Measurements from ENCODE around the gene FNDC3A.
"Not testable (repeated sequence)": the region's sequence is repeated elsewhere in the genome, so short reads cannot be mapped to it uniquely, and the experiment has no call there.

Gene FNDC3A

GRCh38 chr13:49070021-49070420 is 94.3 kb downstream of the FNDC3A start:
- not testable (repeated sequence) for H3K23ac ChIP-seq (ENCODE audit: low read depth, low read length, poor library complexity); H3K9ac ChIP-seq (ENCODE audit: low read depth, low read length, poor library complexity)

DNA sequence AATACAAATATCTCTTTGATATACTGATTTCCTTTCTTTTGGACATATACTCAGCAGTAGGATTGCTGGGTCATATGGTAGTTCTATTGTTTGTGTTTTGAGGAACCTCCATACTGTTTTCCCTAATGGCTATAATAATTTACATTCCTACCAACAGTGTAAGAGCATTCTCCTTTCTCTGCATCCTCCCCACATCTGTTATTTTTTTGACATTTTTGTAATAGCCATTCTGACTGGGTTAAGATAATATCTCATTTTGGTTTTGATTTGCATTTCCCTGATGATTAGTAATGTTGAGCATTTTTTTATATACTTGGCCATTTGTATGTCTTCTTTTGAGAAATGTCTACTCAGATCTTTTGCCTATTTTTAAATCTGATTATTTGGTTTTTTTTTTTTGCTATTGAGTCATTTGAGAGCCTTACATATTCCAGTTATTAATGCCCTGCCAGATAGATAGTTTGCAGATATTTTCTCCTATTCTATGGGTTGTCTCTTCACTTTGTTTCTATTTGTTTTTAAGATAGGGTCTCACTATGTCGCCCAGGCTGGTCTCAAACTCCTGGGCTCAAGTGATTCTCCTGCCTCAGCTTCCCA is 95.7 kb downstream of the FNDC3A start:
- Histone ChIP-seq H3K4ac (ENCODE audit: low read length) (no peak overlapping the region), H3K9me3 (replicated peaks in 1 of 2; ENCODE audit: control insufficient read depth in 2 of 2, insufficient read depth in 1 of 2, low read depth in 1 of 2, low read length in 2 of 2) (peaks cover 0 to 2% of the 10 kb centered on the region in 2 donors), H3K27me3 (ENCODE audit: control insufficient read depth in 3 of 3, insufficient read depth in 3 of 3, low read depth in 1 of 3, low read length in 3 of 3) (no peaks in the 10 kb centered on the region), H4K8ac (ENCODE audit: low read depth, low read length) (no peak overlapping the region), H3K36me3 (replicated peaks in 1 of 2; ENCODE audit: control insufficient read depth in 2 of 2, insufficient read depth in 2 of 2, low read length in 2 of 2) (peaks cover 0 to 5% of the 10 kb centered on the region in 2 donors), H2BK120ac (ENCODE audit: low read depth, low read length) (no peak overlapping the region), H2AFZ (ENCODE audit: low read length) (no peak overlapping the region), H3K9ac (ENCODE audit: low read depth, low read length, poor library complexity) (no peak overlapping the region), H3K4me2 (ENCODE audit: insufficient read depth, low read length, poor library complexity, severe bottlenecking) (no peak overlapping the region), H3K4me1 (ENCODE audit: control insufficient read depth in 2 of 2, insufficient read depth in 1 of 2, low read depth in 1 of 2, low read length in 2 of 2) (no peaks in the 10 kb centered on the region), H3K18ac (ENCODE audit: low read length) (no peak overlapping the region), H2AK5ac (ENCODE audit: low read depth, low read length) (no peak overlapping the region), H2BK15ac (ENCODE audit: low read length) (no peak overlapping the region), H4K91ac (ENCODE audit: low read depth, low read length, poor library complexity) (no peak overlapping the region), H2BK5ac (ENCODE audit: low read length) (no peak overlapping the region), H3K79me1 (ENCODE audit: low read depth, low read length) (no peaks in the 10 kb centered on the region), H2BK12ac (ENCODE audit: low read length) (no peak overlapping the region), H3K14ac (ENCODE audit: low read length) (no peak overlapping the region), H3K27ac (replicated peaks; ENCODE audit: low read length) (no peak overlapping the region), H3K4me3 (ENCODE audit: low read length in 2 of 2) (no peak overlapping the region), H3K23ac (ENCODE audit: low read depth, low read length, poor library complexity) (no peak overlapping the region)
- WGBS, 2 donors (ENCODE audit: extremely low coverage in 2 of 2, insufficient read length in 2 of 2, insufficient replicate concordance in 1 of 2), result no CpG with 5 or more reads among the region's 1 CpG
- DNase-seq (ENCODE audit: low spot score), result no peak

More at GRCh38 chr13:49070021-49070420, 94.3 kb downstream of the FNDC3A start:
- WGBS, 2 donors (ENCODE audit: extremely low coverage in 2 of 2, insufficient read length in 2 of 2, insufficient replicate concordance in 1 of 2), result no CpG with 5 or more reads among the region's 6 CpGs
- H4K8ac ChIP-seq (ENCODE audit: low read depth, low read length); H3K4me2 ChIP-seq (ENCODE audit: insufficient read depth, low read length, poor library complexity, severe bottlenecking); H3K79me1 ChIP-seq (ENCODE audit: low read depth, low read length); H2BK15ac ChIP-seq (ENCODE audit: low read length); H3K4me1 ChIP-seq (ENCODE audit: control insufficient read depth in 2 of 2, insufficient read depth in 1 of 2, low read depth in 1 of 2, low read length in 2 of 2); H2BK12ac ChIP-seq (ENCODE audit: low read length); H3K4me3 ChIP-seq (ENCODE audit: low read length in 2 of 2); H2AFZ ChIP-seq (ENCODE audit: low read length); H3K18ac ChIP-seq (ENCODE audit: low read length); H2AK5ac ChIP-seq (ENCODE audit: low read depth, low read length); H3K27ac ChIP-seq (replicated peaks; ENCODE audit: low read length); H3K9me3 ChIP-seq (replicated peaks in 1 of 2; ENCODE audit: control insufficient read depth in 2 of 2, insufficient read depth in 1 of 2, low read depth in 1 of 2, low read length in 2 of 2); H4K91ac ChIP-seq (ENCODE audit: low read depth, low read length, poor library complexity); H3K27me3 ChIP-seq (ENCODE audit: control insufficient read depth in 3 of 3, insufficient read depth in 3 of 3, low read depth in 1 of 3, low read length in 3 of 3); DNase-seq (ENCODE audit: low spot score); H2BK5ac ChIP-seq (ENCODE audit: low read length); H2BK120ac ChIP-seq (ENCODE audit: low read depth, low read length); H3K14ac ChIP-seq (ENCODE audit: low read length); H3K36me3 ChIP-seq (replicated peaks in 1 of 2; ENCODE audit: control insufficient read depth in 2 of 2, insufficient read depth in 2 of 2, low read length in 2 of 2); H3K4ac ChIP-seq (ENCODE audit: low read length): not testable (repeated sequence)

DNA sequence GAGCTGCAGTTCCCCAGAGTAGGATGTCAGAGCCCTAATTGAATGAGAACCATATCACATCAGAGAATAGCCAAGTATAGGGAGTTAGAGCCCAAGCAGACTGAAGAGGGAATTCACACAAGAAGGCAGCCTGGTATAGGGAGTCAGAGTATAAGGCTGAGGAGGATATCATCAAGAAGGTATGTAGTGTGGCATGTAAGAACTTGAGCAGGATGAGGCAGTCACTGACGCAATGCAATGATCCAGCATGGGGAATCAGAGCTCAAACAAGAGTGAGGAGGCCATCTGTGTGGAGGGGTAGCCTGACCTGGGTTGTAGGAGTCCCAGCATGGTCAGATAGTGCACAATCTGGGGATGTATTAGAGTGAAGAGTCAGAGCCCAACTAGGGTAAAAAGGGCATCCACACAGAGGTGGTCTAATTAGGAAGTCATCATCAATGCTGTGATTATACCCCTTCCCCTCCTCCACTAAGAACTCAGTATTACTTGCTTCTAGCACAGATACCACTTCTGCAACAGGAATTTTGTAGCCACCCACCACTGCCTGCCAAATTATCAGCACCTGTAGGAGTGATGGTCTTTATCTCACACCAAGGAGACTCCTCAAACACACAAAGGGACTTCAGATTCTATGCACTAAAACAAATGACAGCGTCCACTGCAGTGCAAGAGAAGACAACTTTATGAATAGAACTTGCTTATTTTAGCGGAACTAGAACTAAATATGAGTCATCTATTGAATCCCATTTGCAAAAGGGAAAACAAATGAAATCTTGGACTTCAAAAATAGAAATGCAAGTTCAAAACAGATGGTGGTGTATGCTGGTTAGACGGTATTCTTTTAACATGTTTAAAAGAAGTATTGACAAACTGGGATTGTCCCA is 107.2 kb downstream of the FNDC3A start:
- Histone ChIP-seq H2BK120ac (ENCODE audit: low read depth, low read length) (no peak overlapping the region), H3K27ac (replicated peaks; ENCODE audit: low read length) (no peak overlapping the region), H2BK15ac (ENCODE audit: low read length) (no peak overlapping the region), H3K27me3 (ENCODE audit: control insufficient read depth in 3 of 3, insufficient read depth in 3 of 3, low read depth in 1 of 3, low read length in 3 of 3) (no peaks in the 10 kb centered on the region), H4K8ac (ENCODE audit: low read depth, low read length) (no peak overlapping the region), H3K23ac (ENCODE audit: low read depth, low read length, poor library complexity) (no peak overlapping the region), H2BK5ac (ENCODE audit: low read length) (no peak overlapping the region), H3K18ac (ENCODE audit: low read length) (no peak overlapping the region), H3K4me3 (ENCODE audit: low read length in 2 of 2) (no peak overlapping the region), H3K14ac (ENCODE audit: low read length) (no peak overlapping the region), H3K9me3 (replicated peaks in 1 of 2; ENCODE audit: control insufficient read depth in 2 of 2, insufficient read depth in 1 of 2, low read depth in 1 of 2, low read length in 2 of 2) (no peaks in the 10 kb centered on the region), H2AFZ (ENCODE audit: low read length) (no peak overlapping the region), H2AK5ac (ENCODE audit: low read depth, low read length) (no peak overlapping the region), H2BK12ac (ENCODE audit: low read length) (no peak overlapping the region), H3K4me2 (ENCODE audit: insufficient read depth, low read length, poor library complexity, severe bottlenecking) (no peak overlapping the region), H4K91ac (ENCODE audit: low read depth, low read length, poor library complexity) (no peak overlapping the region), H3K79me1 (ENCODE audit: low read depth, low read length) (no peaks in the 10 kb centered on the region), H3K4me1 (ENCODE audit: control insufficient read depth in 2 of 2, insufficient read depth in 1 of 2, low read depth in 1 of 2, low read length in 2 of 2) (no peaks in the 10 kb centered on the region), H3K36me3 (replicated peaks in 1 of 2; ENCODE audit: control insufficient read depth in 2 of 2, insufficient read depth in 2 of 2, low read length in 2 of 2) (peaks cover 0 to 10% of the 10 kb centered on the region in 2 donors), H3K4ac (ENCODE audit: low read length) (no peak overlapping the region), H3K9ac (ENCODE audit: low read depth, low read length, poor library complexity) (no peak overlapping the region)
- no peak for DNase-seq (ENCODE audit: low spot score)
- WGBS, 2 donors (ENCODE audit: extremely low coverage in 2 of 2, insufficient read length in 2 of 2, insufficient replicate concordance in 1 of 2), result no CpG with 5 or more reads among the region's 4 CpGs

DNA sequence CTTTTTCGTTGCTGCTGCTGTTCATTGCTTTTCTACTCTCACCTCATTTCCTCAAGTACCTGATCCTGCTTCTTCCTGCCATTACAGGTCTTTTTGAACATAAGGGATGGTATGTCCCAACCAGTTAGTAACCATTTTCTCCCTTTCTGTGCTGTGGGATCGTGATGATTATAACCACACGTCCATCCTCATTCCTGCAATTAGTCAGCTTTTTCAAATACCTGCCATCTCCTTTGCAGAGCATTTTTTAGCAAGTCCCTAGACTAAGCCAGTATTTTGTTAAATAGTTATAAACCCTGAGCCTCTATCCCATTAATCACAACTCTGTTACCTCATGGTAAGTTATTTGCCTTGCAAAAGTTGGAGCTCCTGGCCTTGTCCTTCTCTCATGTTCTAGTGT is 109.2 kb downstream of the FNDC3A start:
- Histone ChIP-seq H2BK12ac (ENCODE audit: low read length) (no peak overlapping the region), H4K91ac (ENCODE audit: low read depth, low read length, poor library complexity) (no peak overlapping the region), H3K27me3 (ENCODE audit: control insufficient read depth in 3 of 3, insufficient read depth in 3 of 3, low read depth in 1 of 3, low read length in 3 of 3) (no peaks in the 10 kb centered on the region), H3K4ac (ENCODE audit: low read length) (no peak overlapping the region), H3K36me3 (replicated peaks in 1 of 2; ENCODE audit: control insufficient read depth in 2 of 2, insufficient read depth in 2 of 2, low read length in 2 of 2) (peaks cover 0 to 10% of the 10 kb centered on the region in 2 donors), H2BK120ac (ENCODE audit: low read depth, low read length) (no peak overlapping the region), H3K18ac (ENCODE audit: low read length) (no peak overlapping the region), H3K79me1 (ENCODE audit: low read depth, low read length) (no peaks in the 10 kb centered on the region), H3K4me3 (ENCODE audit: low read length in 2 of 2) (no peak overlapping the region), H3K14ac (ENCODE audit: low read length) (no peak overlapping the region), H3K23ac (ENCODE audit: low read depth, low read length, poor library complexity) (no peak overlapping the region), H2BK15ac (ENCODE audit: low read length) (no peak overlapping the region), H3K27ac (replicated peaks; ENCODE audit: low read length) (no peak overlapping the region), H3K9ac (ENCODE audit: low read depth, low read length, poor library complexity) (no peak overlapping the region), H4K8ac (ENCODE audit: low read depth, low read length) (no peak overlapping the region), H3K9me3 (replicated peaks in 1 of 2; ENCODE audit: control insufficient read depth in 2 of 2, insufficient read depth in 1 of 2, low read depth in 1 of 2, low read length in 2 of 2) (no peaks in the 10 kb centered on the region), H3K4me2 (ENCODE audit: insufficient read depth, low read length, poor library complexity, severe bottlenecking) (no peak overlapping the region), H2AFZ (ENCODE audit: low read length) (no peak overlapping the region), H3K4me1 (ENCODE audit: control insufficient read depth in 2 of 2, insufficient read depth in 1 of 2, low read depth in 1 of 2, low read length in 2 of 2) (no peaks in the 10 kb centered on the region), H2BK5ac (ENCODE audit: low read length) (no peak overlapping the region), H2AK5ac (ENCODE audit: low read depth, low read length) (no peak overlapping the region)
- DNase-seq (ENCODE audit: low spot score), result no peak
- whole genome bisulfite sequencing, 2 donors (ENCODE audit: extremely low coverage in 2 of 2, insufficient read length in 2 of 2, insufficient replicate concordance in 1 of 2), result no CpG with 5 or more reads among the region's 3 CpGs
